Stimulated activated CD4-positive, alpha-beta T cell treated with anti-CD3 and anti-CD28 coated beads, Interleukin-2, amount 100 ng/mL, for 4 hours (primary cell): ENCODE measurements around the gene GTF2E1.
"Not testable (repeated sequence)": the region's sequence is repeated elsewhere in the genome, so short reads cannot be mapped to it uniquely, and the experiment has no call there.

Experiments used
- DNase-seq: peaks from one replicate; pipeline ENCODE4 v3.0.0-alpha.2; 2020; ENCODE audit warnings: low read depth

GTF2E1 gene

GRCh38 chr3:120742198-120742848, at the start of gene GTF2E1, which contains the start of gene RABL3:
Gene GTF2E1 (plus strand): TSS chr3:120742744. CDS start chr3:120750553, 7,809 bp downstream.
Gene RABL3 (minus strand): TSS chr3:120742516. CDS start chr3:120742507, 9 bp downstream.
- DNase-seq, result peak; percentile 94

DNA sequence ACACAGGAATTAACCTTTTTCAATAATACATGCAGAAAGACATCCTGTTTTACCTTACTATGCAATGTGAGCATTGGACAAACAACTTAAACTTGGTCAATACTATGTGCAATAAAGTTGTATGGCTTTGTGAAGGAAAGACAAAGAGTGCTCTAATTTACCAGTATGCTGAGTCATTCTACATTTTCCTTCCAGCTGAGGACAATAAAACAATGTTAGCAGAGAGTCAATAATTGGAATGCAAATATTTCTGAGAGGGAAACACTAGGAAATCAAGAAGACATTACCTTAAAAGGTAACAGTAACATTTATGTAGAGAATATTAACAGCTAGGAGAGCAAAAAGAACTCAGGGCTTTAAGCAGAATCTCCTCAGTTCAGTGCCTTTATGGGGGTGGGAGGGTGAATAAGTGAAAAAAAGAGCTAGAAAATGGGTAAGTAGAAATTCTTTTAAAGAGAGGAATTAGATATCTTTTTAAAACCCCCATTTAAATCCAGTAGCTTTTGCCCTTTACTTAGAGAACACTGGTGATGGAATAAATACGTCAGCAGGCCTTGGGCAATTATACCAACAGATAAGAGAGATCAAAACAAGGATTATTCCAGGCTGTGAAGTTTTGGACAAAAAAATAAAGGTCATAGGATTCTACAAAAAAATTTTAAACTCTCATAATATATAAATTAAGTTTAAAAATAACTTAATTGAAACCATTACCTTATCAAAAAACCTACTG, 48.9 kb upstream of the GTF2E1 start:
- DNase-seq, result no peak

DNA sequence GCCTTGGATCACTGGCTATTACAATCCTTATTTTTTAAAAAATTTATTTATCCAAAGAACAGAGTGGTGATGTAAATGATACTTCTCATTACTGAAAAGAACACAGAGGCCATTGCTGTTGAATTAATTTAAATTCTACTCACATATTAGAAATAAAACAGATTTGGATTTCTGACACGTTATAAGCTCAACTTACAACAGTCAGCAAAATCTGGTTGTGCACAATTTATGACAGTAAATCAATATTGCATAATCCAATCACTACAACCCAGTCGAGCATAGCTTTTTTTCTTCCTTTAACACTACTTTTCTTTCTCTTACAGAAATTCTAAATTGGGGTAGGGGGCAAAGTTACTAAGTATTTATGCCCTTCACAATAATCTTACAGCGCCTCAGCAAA, 43.2 kb upstream of the GTF2E1 start:
- no peak for DNase-seq

DNA sequence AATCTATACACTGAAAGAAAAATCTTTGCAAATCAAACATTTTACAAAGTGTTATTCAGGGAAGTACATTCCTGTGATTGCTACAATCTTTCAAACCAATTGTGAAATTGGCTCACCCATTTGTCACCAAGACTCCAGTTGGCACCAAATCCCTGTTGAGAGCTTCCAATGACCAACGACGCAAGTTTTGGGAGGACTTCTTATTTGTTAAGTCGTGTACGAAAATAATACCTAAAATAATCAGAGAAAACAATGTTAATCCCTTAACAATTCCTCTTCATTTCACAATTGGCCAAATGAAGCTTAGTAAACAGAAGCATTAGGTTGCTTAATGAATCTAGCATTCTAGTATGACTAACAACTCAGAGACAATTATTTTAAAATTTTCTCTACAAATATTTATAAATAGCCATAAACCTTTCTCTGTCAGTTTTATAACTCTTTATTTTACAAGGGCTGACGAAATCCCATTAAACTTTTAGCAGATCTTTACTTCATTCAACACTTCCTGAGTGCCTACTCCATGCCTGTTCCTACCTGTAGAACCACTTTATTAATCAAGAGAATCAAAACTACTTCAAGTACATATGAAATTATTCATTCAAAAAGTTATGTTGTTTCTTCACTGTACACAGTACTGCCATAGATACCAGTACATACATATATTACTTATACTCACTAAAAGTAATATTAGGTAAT, 36.5 kb upstream of the GTF2E1 start:
- DNase-seq, result no peak

DNA sequence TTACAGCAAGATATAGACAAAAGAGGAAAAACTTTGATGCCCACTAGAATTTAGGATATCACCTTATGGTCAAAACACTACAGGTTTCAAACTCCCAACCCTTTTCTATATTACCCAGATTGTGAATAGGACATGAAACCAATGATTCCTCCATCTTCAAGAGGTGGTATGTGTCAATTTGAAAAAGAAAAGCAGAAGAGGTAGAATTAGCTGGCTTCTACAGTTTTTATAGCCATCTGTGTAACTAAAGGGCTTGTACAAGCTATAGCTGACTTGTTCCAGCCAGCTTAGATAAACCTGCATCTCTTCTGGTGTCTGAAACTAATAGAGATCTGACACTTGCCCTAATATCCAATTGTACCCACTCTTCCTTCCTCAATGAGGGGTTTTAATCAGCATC, 35.6 kb upstream of the GTF2E1 start:
- DNase-seq, result no peak

- DNase-seq, result no peak
Measured at GRCh38 chr3:120708408-120708807, 34.1 kb upstream of the GTF2E1 start.

- no peak for DNase-seq
Measured at GRCh38 chr3:120710369-120710768, 32.2 kb upstream of the GTF2E1 start.

DNA sequence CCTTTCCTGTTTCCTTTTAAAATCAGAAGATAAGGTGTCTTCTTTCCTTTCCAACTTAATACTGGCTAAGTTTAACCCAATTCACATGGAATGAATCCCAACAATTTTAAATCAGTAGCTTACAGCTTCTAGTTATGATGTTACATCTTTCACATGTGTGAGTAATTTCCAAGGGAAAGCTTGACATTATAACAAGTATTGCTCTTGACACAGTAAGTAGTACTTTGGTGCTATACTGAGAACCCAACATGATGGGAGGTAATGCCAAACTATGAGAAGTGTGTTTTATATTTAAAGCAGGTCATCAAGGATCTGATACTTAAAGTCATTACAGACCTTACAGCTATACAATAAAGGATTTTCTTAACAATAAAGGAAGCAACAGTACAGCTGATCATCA, 29.3 kb upstream of the GTF2E1 start:
- DNase-seq, result no peak

DNA sequence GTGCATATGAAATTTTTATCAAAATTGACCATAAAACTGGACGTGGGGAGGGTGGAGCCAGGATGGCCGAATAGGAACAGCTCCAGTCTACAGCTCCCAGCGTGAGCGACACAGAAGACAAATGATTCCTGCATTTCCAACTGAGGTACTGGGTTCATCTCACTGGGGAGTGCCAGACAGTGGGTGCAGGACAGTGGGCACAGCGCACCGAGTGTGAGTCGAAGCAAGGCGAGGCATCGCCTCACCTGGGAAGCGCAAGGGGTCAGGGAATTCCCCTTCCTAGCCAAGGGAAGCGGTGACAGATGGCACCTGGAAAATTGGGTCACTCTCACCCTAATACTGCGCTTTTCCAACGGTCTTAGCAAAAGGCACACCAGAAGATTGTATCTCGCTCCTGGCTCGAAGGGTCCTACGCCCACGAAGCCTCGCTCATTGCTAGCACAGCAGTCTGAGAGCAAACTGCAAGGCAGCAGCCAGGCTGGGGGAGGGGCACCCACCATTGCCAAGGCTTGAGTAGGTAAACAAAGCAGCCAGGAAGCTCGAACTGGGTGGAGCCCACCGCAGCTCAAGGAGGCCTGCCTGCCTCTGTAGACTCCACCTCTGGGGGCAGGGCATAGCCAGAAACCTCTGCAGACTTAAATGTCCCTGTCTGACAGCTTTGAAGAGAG, 23.2 kb upstream of the GTF2E1 start:
- DNase-seq, result peak; percentile 37

DNA sequence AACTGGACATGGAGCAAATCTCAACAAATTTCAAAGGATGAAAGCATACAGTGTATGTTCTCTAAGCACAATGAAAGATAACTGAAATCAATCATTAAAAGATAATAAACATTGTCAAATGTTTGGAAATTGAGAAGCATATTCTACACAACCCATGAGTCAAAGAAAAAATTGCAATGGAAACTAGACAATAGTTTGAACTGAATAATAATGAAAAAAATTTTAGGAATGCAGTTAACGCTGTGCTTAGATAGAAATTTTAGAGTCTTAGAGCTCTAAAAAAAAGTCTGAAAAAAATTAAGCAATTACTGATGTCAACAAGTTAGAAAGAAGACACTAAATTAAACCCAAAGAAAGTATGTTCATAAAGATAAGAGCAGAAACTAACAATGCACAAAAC, 15.8 kb upstream of the GTF2E1 start:
- DNase-seq, result no peak

GRCh38 chr3:120730576-120731542, 11.7 kb upstream of the GTF2E1 start:
- DNase-seq, result no peak

DNA sequence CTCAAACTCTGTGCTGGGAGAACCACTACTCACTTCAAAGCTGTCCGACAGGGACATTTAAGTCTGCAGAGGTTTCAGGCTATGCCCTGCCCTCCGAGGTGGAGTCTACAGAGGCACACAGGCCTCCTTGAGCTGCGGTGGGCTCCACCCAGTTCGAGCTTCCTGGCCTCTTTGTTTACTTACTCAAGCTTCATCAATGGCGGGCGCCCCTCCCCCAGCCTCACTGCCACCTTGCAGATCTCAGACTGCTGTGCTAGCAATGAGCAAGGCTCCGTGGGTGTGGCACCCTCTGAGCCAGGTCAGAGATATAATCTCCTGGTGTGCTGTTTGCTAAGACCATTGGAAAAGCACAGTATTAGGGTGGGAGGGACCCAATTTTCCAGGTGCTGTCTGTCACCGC, 4.5 kb upstream of the GTF2E1 start:
- not testable (repeated sequence) for DNase-seq

GRCh38 chr3:120741320-120741719, 1.2 kb upstream of the GTF2E1 start:
- DNase-seq, result no peak

DNA sequence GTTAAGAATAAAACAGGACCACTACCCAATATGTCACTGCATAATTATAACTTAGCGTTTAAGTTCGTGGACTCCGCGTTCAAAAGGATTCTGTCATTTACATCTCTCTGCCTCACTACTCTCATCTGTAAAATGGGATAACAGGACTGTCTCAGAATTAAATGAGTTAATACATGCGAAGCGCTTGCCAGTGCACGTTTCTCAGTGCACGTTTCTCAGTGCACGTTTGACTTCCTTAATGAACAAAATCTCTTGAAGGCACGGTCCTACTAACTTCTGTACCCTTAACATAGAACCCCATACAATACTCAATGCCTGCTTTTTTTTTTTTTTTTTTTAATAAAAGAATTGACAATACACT, 727 bp upstream of the GTF2E1 start:
- no peak for DNase-seq

DNA sequence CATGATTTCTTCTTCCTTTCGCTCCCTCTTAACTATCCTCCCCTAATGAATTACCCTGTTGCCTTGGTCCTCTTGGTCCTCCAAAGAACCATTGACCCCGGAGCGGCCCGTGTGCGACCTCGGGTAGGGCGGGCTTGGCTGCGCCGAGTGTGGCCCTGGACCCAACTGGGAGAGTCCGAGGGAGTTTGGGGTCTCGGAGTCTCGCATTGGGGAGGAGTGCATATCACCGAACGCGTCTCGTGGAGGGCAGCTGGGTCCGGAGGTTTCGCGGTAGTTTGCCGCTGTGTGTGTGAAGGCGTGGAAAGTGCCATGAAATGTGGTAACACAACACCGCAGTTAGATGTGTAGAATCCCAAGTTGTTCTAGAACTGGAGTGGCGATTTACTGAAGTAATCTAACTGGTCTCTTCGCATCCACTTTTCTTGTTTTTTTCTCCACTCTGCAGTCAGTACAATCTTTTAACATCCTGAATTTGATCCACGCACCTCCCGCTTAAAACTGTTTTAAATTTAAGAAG, 363 bp downstream of the GTF2E1 start:
- peak; percentile 3 for DNase-seq

DNA sequence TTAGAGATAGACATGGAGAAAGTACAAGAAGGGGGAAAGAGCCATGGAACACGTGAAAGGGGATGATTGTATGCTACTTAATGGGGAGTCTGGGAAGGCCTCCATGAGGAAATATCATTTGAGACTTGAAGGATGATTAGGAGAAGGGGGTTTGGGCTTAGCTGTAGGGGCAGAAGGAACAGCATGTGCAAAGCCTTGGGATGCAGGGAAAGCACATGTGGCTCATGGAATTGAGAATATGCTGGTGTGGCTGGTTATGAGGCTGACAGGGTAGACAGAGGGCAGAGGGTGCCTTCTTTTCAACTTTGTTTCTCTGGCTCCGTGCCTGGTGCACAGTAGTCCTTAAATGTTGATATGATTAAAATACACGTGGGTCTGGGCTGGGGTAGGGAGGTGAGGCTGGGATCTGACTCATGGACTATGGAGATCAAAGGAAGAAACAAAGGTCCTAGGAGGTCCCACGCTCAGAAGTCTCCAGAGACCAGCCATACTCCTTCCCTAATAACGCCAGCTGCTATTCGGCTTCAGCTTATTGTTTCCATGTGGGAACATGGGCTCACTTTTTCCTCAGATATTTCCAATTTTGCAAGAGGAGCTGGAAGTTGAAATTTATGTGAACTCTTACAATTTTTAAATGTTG, 1.1 kb downstream of the GTF2E1 start:
- no peak for DNase-seq

GRCh38 chr3:120745466-120745865, 2.9 kb downstream of the GTF2E1 start:
- no peak for DNase-seq

GRCh38 chr3:120749843-120750242, 7.3 kb downstream of the GTF2E1 start:
- DNase-seq, result no peak

DNA sequence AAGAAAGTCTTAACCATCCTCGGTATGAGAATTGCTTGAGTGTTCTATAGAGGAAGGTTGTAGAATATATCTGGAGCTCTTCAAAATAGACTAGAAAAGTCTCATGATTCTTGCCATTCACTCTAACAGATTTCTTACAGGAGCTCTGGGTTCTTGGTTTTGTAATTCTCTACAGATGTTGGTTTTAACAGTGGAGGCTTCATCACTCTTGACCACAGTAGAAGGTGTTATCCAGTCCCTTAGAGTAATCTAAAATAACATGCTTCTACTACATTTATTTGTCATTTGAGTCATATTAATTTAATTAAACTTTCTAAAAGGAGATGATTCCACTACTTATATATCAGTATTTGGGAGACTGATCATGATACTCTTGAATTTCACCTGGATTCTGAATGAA, 9.7 kb downstream of the GTF2E1 start:
- no peak for DNase-seq

DNA sequence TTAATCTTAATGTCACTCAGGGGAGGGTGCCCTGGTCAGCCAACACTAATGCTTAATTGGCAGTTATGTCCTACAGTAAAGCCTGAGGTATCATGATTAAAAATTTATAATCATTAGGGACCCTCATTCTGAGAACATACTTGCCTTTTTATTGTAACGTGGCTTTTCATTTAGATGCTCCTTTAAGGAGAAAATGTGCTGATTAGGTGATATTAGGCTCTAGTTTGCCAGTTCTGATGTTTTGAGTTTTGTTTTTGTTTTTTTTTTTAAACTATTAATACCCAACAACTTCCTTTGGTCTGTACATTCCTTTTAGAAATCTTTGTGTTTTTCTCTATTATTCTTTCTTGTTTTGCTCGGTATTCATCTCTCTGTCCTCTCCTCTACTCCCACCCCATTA, 10.3 kb downstream of the GTF2E1 start:
- no peak for DNase-seq

- DNase-seq, result no peak
Measured at GRCh38 chr3:120753810-120754209, 11.3 kb downstream of the GTF2E1 start.
